Measurements from ENCODE around the gene BSDC1.

DNA sequence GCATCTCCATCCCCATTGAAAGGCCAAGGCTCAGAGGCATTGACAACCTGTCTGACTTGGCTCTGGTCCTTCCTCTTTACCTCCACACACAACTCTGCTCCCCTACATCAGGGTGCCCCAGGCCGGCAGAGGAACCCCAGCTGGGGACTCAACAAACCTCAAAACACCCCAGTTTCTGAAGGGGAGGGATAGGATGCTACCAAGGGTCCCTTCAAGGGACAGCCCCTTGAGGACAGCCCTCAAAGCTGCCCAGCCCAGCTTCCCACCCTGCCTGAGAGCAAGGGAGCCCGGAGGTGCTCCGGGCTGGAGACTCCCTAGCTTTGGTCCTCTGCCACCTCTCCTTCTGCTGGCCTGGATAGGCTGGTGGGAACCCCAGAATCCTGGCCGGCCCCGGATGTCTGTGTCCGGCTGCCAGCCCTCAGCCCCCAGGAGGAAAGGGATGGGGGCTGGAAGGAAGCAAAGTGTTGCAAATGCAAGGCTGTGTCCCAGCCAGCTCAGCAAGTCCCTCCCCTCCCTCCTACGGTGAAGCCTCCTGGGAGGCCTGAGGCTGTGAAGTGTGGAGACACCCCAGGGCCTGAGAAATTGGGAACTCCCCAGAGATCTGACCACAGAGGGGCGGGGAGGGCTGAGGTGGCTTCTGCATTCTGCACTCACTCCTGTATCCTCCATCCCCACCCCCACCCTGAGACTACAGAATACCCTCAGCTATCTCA, 57.1 kb downstream of the BSDC1 start:
- TF ChIP-seq, protein P1, sequence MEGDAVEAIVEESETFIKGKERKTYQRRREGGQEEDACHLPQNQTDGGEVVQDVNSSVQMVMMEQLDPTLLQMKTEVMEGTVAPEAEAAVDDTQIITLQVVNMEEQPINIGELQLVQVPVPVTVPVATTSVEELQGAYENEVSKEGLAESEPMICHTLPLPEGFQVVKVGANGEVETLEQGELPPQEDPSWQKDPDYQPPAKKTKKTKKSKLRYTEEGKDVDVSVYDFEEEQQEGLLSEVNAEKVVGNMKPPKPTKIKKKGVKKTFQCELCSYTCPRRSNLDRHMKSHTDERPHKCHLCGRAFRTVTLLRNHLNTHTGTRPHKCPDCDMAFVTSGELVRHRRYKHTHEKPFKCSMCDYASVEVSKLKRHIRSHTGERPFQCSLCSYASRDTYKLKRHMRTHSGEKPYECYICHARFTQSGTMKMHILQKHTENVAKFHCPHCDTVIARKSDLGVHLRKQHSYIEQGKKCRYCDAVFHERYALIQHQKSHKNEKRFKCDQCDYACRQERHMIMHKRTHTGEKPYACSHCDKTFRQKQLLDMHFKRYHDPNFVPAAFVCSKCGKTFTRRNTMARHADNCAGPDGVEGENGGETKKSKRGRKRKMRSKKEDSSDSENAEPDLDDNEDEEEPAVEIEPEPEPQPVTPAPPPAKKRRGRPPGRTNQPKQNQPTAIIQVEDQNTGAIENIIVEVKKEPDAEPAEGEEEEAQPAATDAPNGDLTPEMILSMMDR (IDR thresholded peaks at IDR 0.05) = no peak
- no peak for TF ChIP-seq POLR2A (IDR thresholded peaks at IDR 0.05)

Measured in heart left ventricle (tissue), 13 donors.